Glomerular visceral epithelial cell (primary cell): ENCODE results near the gene RALBP1.
A peak's percentile ranks its signal among the peaks of the same experiment; 100 is the strongest.
"Not testable (repeated sequence)": the region's sequence is repeated elsewhere in the genome, so short reads cannot be mapped to it uniquely, and the experiment has no call there.

Source experiments
- DNase-seq: peaks from one replicate; pipeline ENCODE4 v3.0.0-alpha.2; 2016; ENCODE audit errors: extremely low spot score

RALBP1 gene

GRCh38 chr18:9474983-9475642, at the start of gene RALBP1:
TSS of gene RALBP1 (plus strand) at chr18:9475513. CDS start at chr18:9513046, 37,533 bp downstream.
- peak; percentile 100 for DNase-seq

GRCh38 chr18:9426753-9427152, 48.6 kb upstream of the RALBP1 start:
- DNase-seq, result no peak

GRCh38 chr18:9428301-9428706, 47.0 kb upstream of the RALBP1 start:
- no peak for DNase-seq

- DNase-seq, result no peak
Measured at GRCh38 chr18:9428862-9429661, 46.3 kb upstream of the RALBP1 start.

GRCh38 chr18:9429662-9429993, 45.7 kb upstream of the RALBP1 start:
- DNase-seq, result no peak

GRCh38 chr18:9430315-9430714, 45.0 kb upstream of the RALBP1 start:
- not testable (repeated sequence) for DNase-seq

GRCh38 chr18:9431296-9431695, 44.0 kb upstream of the RALBP1 start:
- DNase-seq, result no peak

- DNase-seq, result not testable (repeated sequence)
Measured at GRCh38 chr18:9433122-9433521, 42.2 kb upstream of the RALBP1 start.

- DNase-seq, result no peak
Measured at GRCh38 chr18:9433671-9434121, 41.6 kb upstream of the RALBP1 start.

GRCh38 chr18:9434122-9434701, 41.1 kb upstream of the RALBP1 start:
- DNase-seq, result no peak

- no peak for DNase-seq
Measured at GRCh38 chr18:9435041-9435440, 40.3 kb upstream of the RALBP1 start.

GRCh38 chr18:9436206-9436929, 38.9 kb upstream of the RALBP1 start:
- no peak for DNase-seq

GRCh38 chr18:9437021-9437437, 38.3 kb upstream of the RALBP1 start:
- peak; percentile 49 for DNase-seq

- no peak for DNase-seq
Measured at GRCh38 chr18:9437672-9438071, 37.6 kb upstream of the RALBP1 start.

GRCh38 chr18:9441061-9441460, 34.3 kb upstream of the RALBP1 start:
- DNase-seq, result no peak

GRCh38 chr18:9444549-9444948, 30.8 kb upstream of the RALBP1 start:
- no peak for DNase-seq

GRCh38 chr18:9446839-9447238, 28.5 kb upstream of the RALBP1 start:
- no peak for DNase-seq

GRCh38 chr18:9447334-9447733, 28.0 kb upstream of the RALBP1 start:
- DNase-seq, result no peak

- DNase-seq, result no peak
Measured at GRCh38 chr18:9449600-9450414, 25.5 kb upstream of the RALBP1 start.

GRCh38 chr18:9450920-9451319, 24.4 kb upstream of the RALBP1 start:
- DNase-seq, result not testable (repeated sequence)

GRCh38 chr18:9453283-9453682, 22.0 kb upstream of the RALBP1 start:
- no peak for DNase-seq
